Mucosa of descending colon (tissue), 3 donors: ENCODE results near the gene NEO1. TPM values are rescaled to one million over a fixed set of nuclear protein-coding genes. Genes with fewer than 3 reads are reported as not detected.

Source experiments
- ATAC-seq: fragments of 200-7000 bp; cut with Tn5 transposase; one replicate; pipeline ENCODE4 v1.9.1; 2020; ENCODE audit warnings: mild to moderate bottlenecking, moderate library complexity
- DNase-seq, 3 donors: peaks; one replicate each; pipeline ENCODE4 v3.0.0-alpha.2; 2020
- H3K36me3 ChIP-seq: fragments of 200-600 bp; one replicate; pipeline ENCODE4 v1.8.0; 2021; ENCODE audit warnings: low read depth, mild to moderate bottlenecking
- H3K4me1 ChIP-seq: fragments of 200-600 bp; one replicate; pipeline ENCODE4 v1.8.0; 2021; ENCODE audit warnings: low read depth, mild to moderate bottlenecking
- H3K4me3 ChIP-seq: fragments of 200-600 bp; one replicate; pipeline ENCODE4 v1.8.0; 2021; ENCODE audit warnings: mild to moderate bottlenecking
- H3K9me3 ChIP-seq: fragments of 200-600 bp; one replicate; pipeline ENCODE4 v1.8.0; 2021; ENCODE audit warnings: mild to moderate bottlenecking
- intact Hi-C, 2 donors: fragments of 100-400 bp; cut with DNase I in 1 of 2; cut with micrococcal nuclease in 1 of 2; formaldehyde crosslinking; loops; one replicate each; pipeline versions ENCODE4 v1.11.0 to v1.11.1; 2022; cut with DNase I, micrococcal nuclease
- total RNA-seq, 3 donors: library from RNA; stranded (reverse); fragmentation: NEBNext Ultra II Directional in 2 of 3; extraction: Animal tissue kit (Norgen Biotek cat#: 25700) in 2 of 3; gene quantifications; one replicate each; pipeline versions ENCODE4 v1.2.1 to v1.2.4, GENCODE V29; 2021 to 2023
- TF ChIP-seq, protein P1 (sequence below): fragments of 200-600 bp; IDR thresholded peaks from one replicate; pipeline ENCODE4 v1.8.0; 2022; ENCODE audit warnings: antibody characterized with exemption, mild to moderate bottlenecking
- donor health status: DM: no; HTN: no; CAD: no; lungs with moderate emphysema.
- donor health status: DM: no; HTN: no; CAD: no.
- donor health status: DM: no; HTN: yes; CAD: no.

NEO1 gene
- total RNA-seq, 3 donors from 2014 or later = 106 to 188 (median 166) TPM

DNA sequence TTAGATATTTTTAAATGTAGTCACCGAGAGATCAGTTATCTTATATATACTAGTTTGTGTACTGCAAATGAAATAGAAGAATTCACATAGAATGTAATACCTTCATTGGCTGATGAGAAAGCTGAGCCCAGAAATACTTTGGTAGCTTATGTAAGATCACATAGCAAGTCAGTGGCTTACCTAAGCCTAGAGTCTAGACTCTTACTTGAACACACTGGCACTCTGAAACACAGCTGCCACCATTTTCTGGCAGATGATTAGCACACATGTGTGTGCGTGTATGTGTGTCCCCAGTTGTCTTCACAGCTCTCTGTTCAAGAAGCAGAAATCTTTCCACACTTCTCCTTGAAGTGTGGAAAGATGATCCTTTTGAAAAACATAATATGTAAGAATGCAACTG lies 124.3 kb downstream of the NEO1 start:
- Histone ChIP-seq H3K36me3 (no peaks in the 10 kb centered on the region), H3K4me3 (no peak overlapping the region), H3K4me1 (no peaks in the 10 kb centered on the region), H3K9me3 (no peaks in the 10 kb centered on the region)
- TF ChIP-seq, protein P1, sequence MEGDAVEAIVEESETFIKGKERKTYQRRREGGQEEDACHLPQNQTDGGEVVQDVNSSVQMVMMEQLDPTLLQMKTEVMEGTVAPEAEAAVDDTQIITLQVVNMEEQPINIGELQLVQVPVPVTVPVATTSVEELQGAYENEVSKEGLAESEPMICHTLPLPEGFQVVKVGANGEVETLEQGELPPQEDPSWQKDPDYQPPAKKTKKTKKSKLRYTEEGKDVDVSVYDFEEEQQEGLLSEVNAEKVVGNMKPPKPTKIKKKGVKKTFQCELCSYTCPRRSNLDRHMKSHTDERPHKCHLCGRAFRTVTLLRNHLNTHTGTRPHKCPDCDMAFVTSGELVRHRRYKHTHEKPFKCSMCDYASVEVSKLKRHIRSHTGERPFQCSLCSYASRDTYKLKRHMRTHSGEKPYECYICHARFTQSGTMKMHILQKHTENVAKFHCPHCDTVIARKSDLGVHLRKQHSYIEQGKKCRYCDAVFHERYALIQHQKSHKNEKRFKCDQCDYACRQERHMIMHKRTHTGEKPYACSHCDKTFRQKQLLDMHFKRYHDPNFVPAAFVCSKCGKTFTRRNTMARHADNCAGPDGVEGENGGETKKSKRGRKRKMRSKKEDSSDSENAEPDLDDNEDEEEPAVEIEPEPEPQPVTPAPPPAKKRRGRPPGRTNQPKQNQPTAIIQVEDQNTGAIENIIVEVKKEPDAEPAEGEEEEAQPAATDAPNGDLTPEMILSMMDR = no peak
- ATAC-seq (no peak), DNase-seq (no peak)
- intact Hi-C loops = no loop called here

DNA sequence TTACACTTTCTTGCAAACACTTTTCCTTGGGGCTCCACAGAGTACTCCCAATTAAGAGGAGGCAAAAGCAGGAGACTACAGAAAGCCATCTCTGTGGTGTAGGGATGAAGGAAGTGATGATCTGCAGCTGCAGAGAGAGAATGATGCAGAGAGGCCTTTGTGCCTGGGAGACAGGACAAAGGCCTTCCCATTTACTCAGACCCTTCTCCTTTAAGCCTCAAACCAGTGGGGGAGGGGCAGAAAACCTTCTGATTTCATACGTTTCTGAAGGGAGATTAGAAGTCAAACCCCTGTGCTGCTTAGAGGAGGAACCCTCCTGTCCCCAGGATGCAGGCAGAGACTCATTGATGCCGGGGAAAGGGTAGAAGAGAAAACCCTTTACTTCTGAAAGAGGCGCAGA lies 130.8 kb downstream of the NEO1 start:
- Histone ChIP-seq H3K9me3 (no peaks in the 10 kb centered on the region), H3K4me1 (no peaks in the 10 kb centered on the region), H3K4me3 (no peak overlapping the region), H3K36me3 (no peaks in the 10 kb centered on the region)
- TF ChIP-seq, protein P1 = no peak
- DNase-seq (no peak), ATAC-seq (no peak)
- intact Hi-C loops = no loop called here

DNA sequence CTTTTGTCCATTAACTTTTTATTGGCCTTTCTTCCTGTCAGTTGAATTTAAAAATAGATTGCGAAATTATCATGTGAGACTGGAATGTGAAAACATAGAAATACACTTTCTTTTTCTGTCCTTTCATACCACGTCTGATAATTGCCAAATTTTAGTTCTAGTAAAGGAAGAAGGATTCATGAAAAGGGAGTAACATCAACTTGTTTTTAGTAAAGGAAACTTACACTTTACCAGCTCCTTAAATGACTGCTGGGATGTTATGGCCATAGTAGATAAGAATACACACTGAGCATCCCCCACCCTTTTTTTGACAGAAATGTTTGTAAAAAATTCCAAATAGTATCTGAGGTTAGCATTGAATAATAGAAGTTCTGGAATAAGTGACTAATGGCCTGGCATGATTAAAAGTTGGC lies 137.9 kb downstream of the NEO1 start:
- H3K9me3 ChIP-seq = no peaks in the 10 kb centered on the region
- no peaks in the 10 kb centered on the region for H3K36me3 ChIP-seq
- no peak for ATAC-seq
- intact Hi-C loops = no loop called here
- no peak overlapping the region for H3K4me3 ChIP-seq
- DNase-seq = no peak
- TF ChIP-seq, protein P1 = no peak
- no peaks in the 10 kb centered on the region for H3K4me1 ChIP-seq

DNA sequence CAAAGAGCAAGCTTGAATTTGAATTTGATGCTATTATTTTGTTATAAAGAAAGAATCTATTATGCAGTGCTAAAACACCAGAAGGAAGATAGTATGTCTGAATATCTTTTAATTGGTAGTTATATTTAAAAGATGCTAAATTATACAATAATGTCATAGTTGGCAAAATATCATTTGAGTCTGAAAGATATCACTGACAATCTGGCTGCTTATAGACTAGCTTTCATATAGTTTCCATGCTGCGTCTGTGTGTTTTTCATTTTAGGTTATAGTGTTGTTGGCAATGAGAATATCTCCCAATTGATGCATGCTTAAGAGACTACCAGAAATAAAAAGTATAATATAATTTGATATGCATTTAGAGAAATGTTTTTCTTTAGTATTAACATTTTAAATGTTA lies 142.9 kb downstream of the NEO1 start:
- Histone ChIP-seq H3K9me3 (no peaks in the 10 kb centered on the region), H3K4me3 (no peak overlapping the region), H3K4me1 (no peaks in the 10 kb centered on the region), H3K36me3 (no peaks in the 10 kb centered on the region)
- ATAC-seq (no peak), DNase-seq (no peak)
- intact Hi-C loops = no loop called here
- TF ChIP-seq, protein P1 = no peak

DNA sequence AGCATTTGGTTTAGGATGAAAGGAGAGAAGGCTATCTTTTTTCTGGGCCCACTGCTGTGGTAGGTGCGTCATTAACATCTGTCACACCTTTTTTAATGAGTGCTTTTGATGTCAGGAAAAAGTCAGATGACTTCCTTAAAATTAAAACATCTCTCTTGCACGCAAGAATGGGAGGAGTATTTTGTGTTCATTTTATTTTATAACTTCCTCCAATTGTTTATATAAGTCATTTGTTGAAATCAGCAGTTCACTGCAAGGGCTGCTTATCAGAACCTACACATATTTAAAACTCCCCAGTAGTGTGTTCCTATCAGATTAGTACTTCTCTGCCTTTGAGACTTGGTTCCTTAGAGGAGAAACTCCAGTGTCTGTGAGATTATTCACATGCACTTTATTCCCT lies 143.8 kb downstream of the NEO1 start:
- H3K4me3 ChIP-seq = no peak overlapping the region
- ATAC-seq = peak; percentile 72
- intact Hi-C loops = no loop called here
- H3K9me3 ChIP-seq = no peaks in the 10 kb centered on the region
- no peaks in the 10 kb centered on the region for H3K4me1 ChIP-seq
- no peak for DNase-seq
- no peaks in the 10 kb centered on the region for H3K36me3 ChIP-seq
- TF ChIP-seq, protein P1 = no peak

DNA sequence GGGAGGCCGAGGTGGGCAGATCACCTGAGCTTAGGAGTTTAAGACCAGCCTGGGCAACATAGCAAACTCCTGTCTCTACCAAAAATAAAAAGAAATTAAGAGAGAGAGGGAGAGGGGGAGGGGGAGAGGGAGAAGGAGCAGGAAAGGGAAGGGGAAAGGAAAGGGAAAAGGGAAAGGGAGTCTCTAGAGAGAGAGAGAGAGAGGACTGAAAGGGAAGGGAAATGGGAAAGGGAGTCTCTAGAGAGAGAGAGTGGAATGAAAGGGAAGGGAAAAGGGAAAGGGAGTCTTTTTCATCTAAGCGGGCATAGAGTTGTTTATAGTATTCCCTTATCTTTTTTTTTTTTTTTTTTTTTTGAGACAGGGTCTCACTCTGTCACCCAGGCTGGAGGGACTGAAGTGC lies 148.1 kb downstream of the NEO1 start:
- H3K9me3 ChIP-seq = no peaks in the 10 kb centered on the region
- no peak for DNase-seq
- TF ChIP-seq, protein P1 = no peak
- intact Hi-C loops = no loop called here
- no peaks in the 10 kb centered on the region for H3K4me1 ChIP-seq
- H3K36me3 ChIP-seq = no peaks in the 10 kb centered on the region
- ATAC-seq = no peak
- H3K4me3 ChIP-seq = no peak overlapping the region
